ENCODE measurements around the gene ASPSCR1. TPM values are rescaled to one million over a fixed set of nuclear protein-coding genes. Genes with fewer than 3 reads are reported as not detected.

The ASPSCR1 gene
- polyA plus RNA-seq, 1 experiment, result 15.4 TPM

- Histone ChIP-seq H3K36me3 (ENCODE audit: control insufficient read depth, insufficient read depth, low read length) (peaks cover 15% of the 10 kb centered on the region), H3K4me3 (ENCODE audit: low read depth, low read length) (no peak overlapping the region), H3K27me3 (ENCODE audit: control insufficient read depth, insufficient read depth, low read length) (no peaks in the 10 kb centered on the region)
- no peak for TF ChIP-seq CTCF (IDR thresholded peaks at IDR 0.05; ENCODE audit: insufficient read depth, low read depth, low read length)
- ChIA-PET POLR2A (no interaction called here), CTCF (interaction anchor here (1.0 to 11.6 kb wide), 2 partner anchors 15 to 55 kb away, joined by 3 to 218 read pairs; partner anchors contain the start of gene NOTUM)
- no peak for DNase-seq (ENCODE audit: low read depth)
Measured at GRCh38 chr17:82015311-82015971, 38.0 kb downstream of the ASPSCR1 start.

- ChIA-PET CTCF (interaction anchor here (0.8 to 11.6 kb wide), 3 partner anchors 14 to 63 kb away, joined by 3 to 218 read pairs (median 3); partner anchors contain the start of gene NOTUM), POLR2A (no interaction called here)
- no peak for DNase-seq (ENCODE audit: low read depth)
- TF ChIP-seq CTCF (IDR thresholded peaks at IDR 0.05; ENCODE audit: insufficient read depth, low read depth, low read length), result no peak
- H3K36me3 ChIP-seq (ENCODE audit: control insufficient read depth, insufficient read depth, low read length), result peaks cover 15% of the 10 kb centered on the region
- H3K4me3 ChIP-seq (ENCODE audit: low read depth, low read length), result no peak overlapping the region
- no peaks in the 10 kb centered on the region for H3K27me3 ChIP-seq (ENCODE audit: control insufficient read depth, insufficient read depth, low read length)
Measured at GRCh38 chr17:82016061-82016874, 38.8 kb downstream of the ASPSCR1 start.

- DNase-seq (ENCODE audit: low read depth), result no peak
- POLR2A ChIA-PET, result no interaction called here
- CTCF ChIA-PET, result interaction anchor here (0.8 to 11.6 kb wide), 2 partner anchors 57 to 64 kb away, joined by 3 to 218 read pairs; partner anchors contain the start of gene NOTUM
Measured at GRCh38 chr17:82016875-82017459, 39.5 kb downstream of the ASPSCR1 start.

GRCh38 chr17:82017612-82018151, 40.3 kb downstream of the ASPSCR1 start:
- Histone ChIP-seq H3K36me3 (ENCODE audit: control insufficient read depth, insufficient read depth, low read length) (peaks cover 14% of the 10 kb centered on the region), H3K27me3 (ENCODE audit: control insufficient read depth, insufficient read depth, low read length) (no peaks in the 10 kb centered on the region), H3K4me3 (ENCODE audit: low read depth, low read length) (no peak overlapping the region)
- ChIA-PET POLR2A (no interaction called here), CTCF (interaction anchor here (0.6 to 11.6 kb wide), 2 partner anchors 57 to 63 kb away, joined by 3 to 218 read pairs; partner anchors contain the start of gene NOTUM)
- TF ChIP-seq CTCF (IDR thresholded peaks at IDR 0.05; ENCODE audit: insufficient read depth, low read depth, low read length), result no peak
- no peak for DNase-seq (ENCODE audit: low read depth)

More at GRCh38 chr17:82016875-82017459, 39.5 kb downstream of the ASPSCR1 start:
- Histone ChIP-seq H3K4me3 (ENCODE audit: low read depth, low read length) (no peak overlapping the region), H3K27me3 (ENCODE audit: control insufficient read depth, insufficient read depth, low read length) (no peaks in the 10 kb centered on the region), H3K36me3 (ENCODE audit: control insufficient read depth, insufficient read depth, low read length) (peaks cover 14% of the 10 kb centered on the region)
- TF ChIP-seq CTCF (IDR thresholded peaks at IDR 0.05; ENCODE audit: insufficient read depth, low read depth, low read length), result no peak
